ENCODE measurements around the gene PAFAH2. TPM values are rescaled to one million over a fixed set of nuclear protein-coding genes. Genes with fewer than 3 reads are reported as not detected.

The PAFAH2 gene
- total RNA-seq, 1 experiment from 2014 or later, result 6.7 TPM

GRCh38 chr1:26025517-26025916 is 27.7 kb upstream of the PAFAH2 start:
- TF ChIP-seq EZH2 (IDR thresholded peaks at IDR 0.05; ENCODE audit: borderline replicate concordance, low read depth, low read length, poor library complexity, severe bottlenecking) (no peak), CTCF (conservative IDR thresholded peaks at IDR 0.05; ENCODE audit: low read depth, low read length) (no peak)
- BruUV-seq (replicated peaks), result no TSS peak
- CTCF ChIA-PET, result no interaction called here
- DNase-seq (ENCODE audit: low spot score), result no peak
- POLR2A ChIA-PET (ENCODE audit: low non-redundant PET), result no interaction called here
- Histone ChIP-seq H3K4me1 (ENCODE audit: insufficient read depth, low read length, poor library complexity, severe bottlenecking) (peaks cover 7% of the 10 kb centered on the region), H3K27ac (ENCODE audit: low read depth, low read length, poor library complexity, severe bottlenecking) (no peak overlapping the region), H3K4me3 (ENCODE audit: low read depth, low read length, poor library complexity, severe bottlenecking) (no peak overlapping the region), H3K9me3 (ENCODE audit: low read depth, low read length, poor library complexity, severe bottlenecking) (no peaks in the 10 kb centered on the region), H3K27me3 (replicated peaks; ENCODE audit: insufficient read depth, low read depth, low read length, poor library complexity) (no peaks in the 10 kb centered on the region), H3K36me3 (ENCODE audit: insufficient read depth, low read length, poor library complexity, severe bottlenecking) (no peaks in the 10 kb centered on the region)
- intact Hi-C loops (cut with micrococcal nuclease; ENCODE audit: unreplicated experiment), result no loop called here

GRCh38 chr1:26025060-26025459 is 27.2 kb upstream of the PAFAH2 start:
- TF ChIP-seq EZH2 (IDR thresholded peaks at IDR 0.05; ENCODE audit: borderline replicate concordance, low read depth, low read length, poor library complexity, severe bottlenecking), result no peak
- TF ChIP-seq CTCF (conservative IDR thresholded peaks at IDR 0.05; ENCODE audit: low read depth, low read length), result no peak
- H3K4me1 ChIP-seq (ENCODE audit: insufficient read depth, low read length, poor library complexity, severe bottlenecking), result peaks cover 7% of the 10 kb centered on the region
- intact Hi-C loops (cut with micrococcal nuclease; ENCODE audit: unreplicated experiment), result no loop called here
- BruUV-seq (replicated peaks), result no TSS peak
- POLR2A ChIA-PET (ENCODE audit: low non-redundant PET), result no interaction called here
- no peak overlapping the region for H3K4me3 ChIP-seq (ENCODE audit: low read depth, low read length, poor library complexity, severe bottlenecking)
- DNase-seq (ENCODE audit: low spot score), result no peak
- no peaks in the 10 kb centered on the region for H3K9me3 ChIP-seq (ENCODE audit: low read depth, low read length, poor library complexity, severe bottlenecking)
- H3K36me3 ChIP-seq (ENCODE audit: insufficient read depth, low read length, poor library complexity, severe bottlenecking), result no peaks in the 10 kb centered on the region
- H3K27me3 ChIP-seq (replicated peaks; ENCODE audit: insufficient read depth, low read depth, low read length, poor library complexity), result no peaks in the 10 kb centered on the region
- no peak overlapping the region for H3K27ac ChIP-seq (ENCODE audit: low read depth, low read length, poor library complexity, severe bottlenecking)
- CTCF ChIA-PET, result no interaction called here

- Histone ChIP-seq H3K4me1 (ENCODE audit: insufficient read depth, low read length, poor library complexity, severe bottlenecking) (peaks cover 7% of the 10 kb centered on the region), H3K36me3 (ENCODE audit: insufficient read depth, low read length, poor library complexity, severe bottlenecking) (no peaks in the 10 kb centered on the region), H3K27ac (ENCODE audit: low read depth, low read length, poor library complexity, severe bottlenecking) (no peak overlapping the region), H3K9me3 (ENCODE audit: low read depth, low read length, poor library complexity, severe bottlenecking) (no peaks in the 10 kb centered on the region), H3K4me3 (ENCODE audit: low read depth, low read length, poor library complexity, severe bottlenecking) (no peak overlapping the region), H3K27me3 (replicated peaks; ENCODE audit: insufficient read depth, low read depth, low read length, poor library complexity) (no peaks in the 10 kb centered on the region)
- CTCF ChIA-PET, result no interaction called here
- BruUV-seq (replicated peaks), result no TSS peak
- POLR2A ChIA-PET (ENCODE audit: low non-redundant PET), result no interaction called here
- intact Hi-C loops (cut with micrococcal nuclease; ENCODE audit: unreplicated experiment), result no loop called here
- TF ChIP-seq CTCF (conservative IDR thresholded peaks at IDR 0.05; ENCODE audit: low read depth, low read length), result no peak
- no peak for TF ChIP-seq EZH2 (IDR thresholded peaks at IDR 0.05; ENCODE audit: borderline replicate concordance, low read depth, low read length, poor library complexity, severe bottlenecking)
- peak; percentile 40 for DNase-seq (ENCODE audit: low spot score)
These were observed 26.0 kb upstream of the PAFAH2 start for GRCh38 chr1:26023826-26024225.

All from A673 (cell line).